ENCODE measurements around the gene PLXDC2.

GRCh38 chr10:20075713-20076112 lies 259.5 kb downstream of the PLXDC2 start:
- TF ChIP-seq EZH2 (IDR thresholded peaks at IDR 0.05; ENCODE audit: low read length, unreplicated experiment) = no peak
- TF ChIP-seq, protein P1, sequence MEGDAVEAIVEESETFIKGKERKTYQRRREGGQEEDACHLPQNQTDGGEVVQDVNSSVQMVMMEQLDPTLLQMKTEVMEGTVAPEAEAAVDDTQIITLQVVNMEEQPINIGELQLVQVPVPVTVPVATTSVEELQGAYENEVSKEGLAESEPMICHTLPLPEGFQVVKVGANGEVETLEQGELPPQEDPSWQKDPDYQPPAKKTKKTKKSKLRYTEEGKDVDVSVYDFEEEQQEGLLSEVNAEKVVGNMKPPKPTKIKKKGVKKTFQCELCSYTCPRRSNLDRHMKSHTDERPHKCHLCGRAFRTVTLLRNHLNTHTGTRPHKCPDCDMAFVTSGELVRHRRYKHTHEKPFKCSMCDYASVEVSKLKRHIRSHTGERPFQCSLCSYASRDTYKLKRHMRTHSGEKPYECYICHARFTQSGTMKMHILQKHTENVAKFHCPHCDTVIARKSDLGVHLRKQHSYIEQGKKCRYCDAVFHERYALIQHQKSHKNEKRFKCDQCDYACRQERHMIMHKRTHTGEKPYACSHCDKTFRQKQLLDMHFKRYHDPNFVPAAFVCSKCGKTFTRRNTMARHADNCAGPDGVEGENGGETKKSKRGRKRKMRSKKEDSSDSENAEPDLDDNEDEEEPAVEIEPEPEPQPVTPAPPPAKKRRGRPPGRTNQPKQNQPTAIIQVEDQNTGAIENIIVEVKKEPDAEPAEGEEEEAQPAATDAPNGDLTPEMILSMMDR (conservative IDR thresholded peaks at IDR 0.05; ENCODE audit: low read depth, low read length) = no peak
